Measurements from ENCODE around the gene PPIA.

PPIA gene

DNA sequence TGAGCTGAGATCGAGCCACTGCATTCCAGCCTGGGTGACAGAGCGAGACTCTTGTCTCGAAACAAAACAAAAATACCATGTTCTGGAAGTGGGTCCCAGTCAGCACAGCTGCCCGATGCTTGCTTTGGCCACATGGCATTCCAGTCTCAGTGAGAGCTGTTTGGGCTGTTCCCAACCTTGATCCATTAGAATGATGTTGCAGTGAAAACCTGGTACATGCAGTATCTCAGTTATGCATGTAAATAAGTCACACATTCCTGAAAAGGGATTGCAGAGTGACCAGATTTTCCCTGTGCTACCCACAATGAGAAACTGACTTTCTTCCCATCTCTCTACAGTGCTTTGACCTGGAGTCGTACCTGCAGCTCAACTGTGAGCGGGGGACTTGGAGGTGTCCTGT is 32.4 kb upstream of the PPIA start:
- H3K27ac ChIP-seq (ENCODE audit: low read length) = no peak overlapping the region
- no peaks in the 10 kb centered on the region for H3K27me3 ChIP-seq (ENCODE audit: control insufficient read depth in 1 of 2, insufficient read depth in 2 of 2, low read length in 2 of 2)
- no peaks in the 10 kb centered on the region for H3K9me3 ChIP-seq (ENCODE audit: control insufficient read depth in 2 of 2, low read length in 2 of 2)
- H3K4me3 ChIP-seq (ENCODE audit: low read length in 2 of 2) = no peak overlapping the region
- H3K9ac ChIP-seq (ENCODE audit: low read length in 2 of 2) = no peak overlapping the region
- peaks cover 43 to 60% of the 10 kb centered on the region in 2 donors for H3K36me3 ChIP-seq (ENCODE audit: control insufficient read depth in 2 of 2, insufficient read depth in 2 of 2, low read length in 2 of 2)
- H3K4me1 ChIP-seq (ENCODE audit: control insufficient read depth, insufficient read depth, low read length) = peaks cover 30% of the 10 kb centered on the region

DNA sequence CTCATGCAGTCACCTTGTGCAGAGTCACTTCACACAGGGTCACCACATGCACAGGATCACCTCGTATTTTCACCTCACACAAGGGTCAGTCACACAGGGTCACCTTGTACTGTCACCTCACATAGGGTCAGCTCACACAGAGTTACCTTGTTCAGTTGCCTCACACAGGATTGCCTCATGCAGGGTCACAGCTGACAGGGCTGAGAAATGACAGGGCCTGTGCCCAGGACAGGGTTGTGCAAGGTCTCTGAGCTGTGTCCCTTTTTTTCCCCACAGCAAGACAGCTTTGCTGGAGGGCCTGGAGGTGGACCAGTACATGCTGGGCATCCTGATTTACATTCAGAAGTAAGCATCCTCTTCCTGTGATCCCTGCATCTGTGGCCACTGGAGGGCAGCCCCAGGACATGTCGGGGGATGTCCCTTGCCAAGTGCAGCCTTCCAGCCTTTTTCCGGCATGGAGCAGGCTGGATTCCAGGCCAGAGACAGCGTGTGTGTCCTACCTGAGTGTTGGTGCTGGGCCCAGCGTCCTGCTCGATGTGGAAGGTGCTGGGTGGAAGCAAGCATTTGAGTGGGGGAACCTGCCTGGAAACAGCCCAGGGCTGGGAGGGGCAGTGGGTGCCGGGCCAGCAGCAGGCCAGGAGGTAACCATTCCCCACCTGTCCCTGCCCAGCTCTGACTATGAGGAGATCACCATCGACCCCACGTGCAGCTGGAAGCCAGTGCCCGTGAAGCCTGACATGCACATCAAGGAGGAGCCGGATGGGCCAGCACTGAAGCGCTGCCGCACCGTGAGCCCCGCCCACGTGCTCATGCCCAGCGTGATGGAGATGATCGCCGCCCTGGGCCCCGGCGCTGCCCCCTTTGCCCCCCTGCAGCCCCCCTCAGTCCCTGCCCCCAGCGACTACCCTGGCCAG is 31.6 kb upstream of the PPIA start:
- Histone ChIP-seq H3K9ac (ENCODE audit: low read length in 2 of 2) (no peak overlapping the region), H3K27ac (ENCODE audit: low read length) (no peak overlapping the region), H3K9me3 (ENCODE audit: control insufficient read depth in 2 of 2, low read length in 2 of 2) (no peaks in the 10 kb centered on the region), H3K4me3 (ENCODE audit: low read length in 2 of 2) (no peak overlapping the region), H3K4me1 (ENCODE audit: control insufficient read depth, insufficient read depth, low read length) (peaks cover 38% of the 10 kb centered on the region), H3K36me3 (ENCODE audit: control insufficient read depth in 2 of 2, insufficient read depth in 2 of 2, low read length in 2 of 2) (peaks cover 35 to 52% of the 10 kb centered on the region in 2 donors), H3K27me3 (ENCODE audit: control insufficient read depth in 1 of 2, insufficient read depth in 2 of 2, low read length in 2 of 2) (no peaks in the 10 kb centered on the region)

DNA sequence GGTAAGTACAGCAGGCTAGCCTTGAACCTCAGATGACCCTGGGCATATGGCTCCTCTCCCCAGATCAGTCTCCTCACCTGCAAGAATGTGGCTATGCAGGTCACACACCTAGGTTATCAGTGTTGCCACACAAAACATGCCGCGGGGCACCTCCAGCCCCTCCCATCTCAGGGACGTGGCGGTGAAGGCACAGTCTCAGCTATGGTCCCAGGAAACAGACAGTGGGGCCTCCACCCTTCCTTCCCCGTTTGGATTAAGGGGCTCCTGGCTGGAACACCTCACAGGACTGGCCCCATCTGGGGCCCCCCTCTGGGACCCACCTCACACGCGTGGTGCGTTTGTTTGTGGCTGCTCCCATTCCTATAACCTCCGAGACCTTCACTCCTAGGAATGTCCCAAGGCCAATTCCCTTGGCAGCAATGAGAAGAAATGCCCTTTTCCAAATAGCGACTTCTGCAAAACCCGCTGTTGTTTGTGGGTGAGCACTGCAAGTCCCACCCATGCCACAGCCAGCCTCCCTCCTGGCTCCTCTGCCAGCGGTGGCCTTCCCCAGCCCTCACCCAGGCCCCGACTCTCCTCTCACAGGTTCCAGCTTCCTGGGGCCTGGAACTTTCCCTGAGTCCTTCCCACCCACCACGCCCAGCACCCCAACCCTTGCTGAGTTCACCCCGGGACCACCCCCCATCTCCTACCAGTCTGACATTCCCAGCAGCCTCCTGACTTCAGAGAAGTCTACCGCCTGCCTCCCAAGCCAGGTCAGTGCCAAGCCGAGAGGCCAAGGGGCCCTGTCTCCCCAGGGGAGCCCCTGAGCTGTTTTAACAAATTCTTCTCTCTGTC is 30.7 kb upstream of the PPIA start:
- Histone ChIP-seq H3K36me3 (ENCODE audit: control insufficient read depth in 2 of 2, insufficient read depth in 2 of 2, low read length in 2 of 2) (peaks cover 35 to 48% of the 10 kb centered on the region in 2 donors), H3K4me1 (ENCODE audit: control insufficient read depth, insufficient read depth, low read length) (peaks cover 45% of the 10 kb centered on the region), H3K27ac (ENCODE audit: low read length) (no peak overlapping the region), H3K9me3 (ENCODE audit: control insufficient read depth in 2 of 2, low read length in 2 of 2) (no peaks in the 10 kb centered on the region), H3K27me3 (ENCODE audit: control insufficient read depth in 1 of 2, insufficient read depth in 2 of 2, low read length in 2 of 2) (no peaks in the 10 kb centered on the region), H3K9ac (ENCODE audit: low read length in 2 of 2) (no peak overlapping the region), H3K4me3 (ENCODE audit: low read length in 2 of 2) (no peak overlapping the region)

DNA sequence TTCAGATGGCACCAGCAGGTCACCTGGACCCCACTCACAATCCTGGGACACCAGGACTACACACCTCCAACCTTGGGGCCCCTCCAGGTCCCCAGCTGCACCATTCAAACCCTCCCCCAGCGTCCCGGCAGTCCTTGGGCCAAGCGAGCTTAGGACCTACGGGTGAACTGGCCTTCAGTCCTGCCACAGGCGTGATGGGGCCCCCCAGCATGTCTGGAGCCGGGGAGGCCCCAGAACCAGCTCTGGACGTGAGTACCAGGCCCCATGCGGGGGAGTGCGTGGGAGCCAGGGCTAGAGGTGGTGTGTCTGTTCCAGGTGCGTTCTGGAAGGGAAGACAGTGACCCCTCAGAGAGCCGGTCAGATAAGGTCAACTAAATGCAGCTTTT is 30.1 kb upstream of the PPIA start:
- Histone ChIP-seq H3K36me3 (ENCODE audit: control insufficient read depth in 2 of 2, insufficient read depth in 2 of 2, low read length in 2 of 2) (peaks cover 35 to 42% of the 10 kb centered on the region in 2 donors), H3K27me3 (ENCODE audit: control insufficient read depth in 1 of 2, insufficient read depth in 2 of 2, low read length in 2 of 2) (no peaks in the 10 kb centered on the region), H3K4me3 (ENCODE audit: low read length in 2 of 2) (no peak overlapping the region), H3K4me1 (ENCODE audit: control insufficient read depth, insufficient read depth, low read length) (peaks cover 45% of the 10 kb centered on the region), H3K9ac (ENCODE audit: low read length in 2 of 2) (no peak overlapping the region), H3K9me3 (ENCODE audit: control insufficient read depth in 2 of 2, low read length in 2 of 2) (no peaks in the 10 kb centered on the region), H3K27ac (ENCODE audit: low read length) (no peak overlapping the region)

DNA sequence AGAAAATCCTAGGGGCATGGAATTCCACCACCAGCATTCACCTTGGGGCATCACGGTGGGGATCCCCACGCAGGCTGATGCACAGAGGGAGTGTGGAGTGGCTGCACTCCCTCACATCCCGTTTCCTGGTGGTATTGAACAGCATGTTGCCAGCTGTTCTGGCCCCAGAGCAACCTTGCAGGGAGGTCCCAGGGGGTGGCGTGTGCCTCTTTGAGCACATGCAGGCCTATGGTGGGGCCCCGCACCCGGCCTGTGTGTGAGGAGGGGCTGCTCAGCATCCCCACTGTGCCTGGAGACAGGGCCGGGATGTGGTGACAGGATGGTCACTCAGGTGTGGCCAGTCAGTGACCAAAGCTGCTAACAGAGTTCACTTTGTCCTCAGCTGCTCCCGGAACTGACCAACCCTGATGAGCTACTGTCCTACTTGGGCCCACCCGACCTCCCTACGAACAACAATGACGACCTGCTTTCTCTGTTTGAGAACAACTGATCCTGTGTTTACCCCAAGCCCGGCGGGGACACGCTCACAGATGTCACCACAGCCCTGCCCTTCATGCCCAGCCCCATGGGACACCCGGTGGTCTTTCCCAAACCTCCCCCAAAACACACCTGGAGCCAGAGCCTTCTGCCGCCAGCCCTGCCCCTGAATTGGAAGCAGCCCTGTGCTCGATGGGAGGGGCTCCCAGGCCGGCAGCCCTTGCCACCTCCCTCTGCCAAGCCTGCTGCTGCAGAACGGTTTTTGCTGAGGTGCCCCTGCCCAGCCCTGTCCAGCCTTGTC is 29.2 kb upstream of the PPIA start:
- Histone ChIP-seq H3K9ac (ENCODE audit: low read length in 2 of 2) (no peak overlapping the region), H3K4me1 (ENCODE audit: control insufficient read depth, insufficient read depth, low read length) (peaks cover 41% of the 10 kb centered on the region), H3K9me3 (ENCODE audit: control insufficient read depth in 2 of 2, low read length in 2 of 2) (no peaks in the 10 kb centered on the region), H3K27me3 (ENCODE audit: control insufficient read depth in 1 of 2, insufficient read depth in 2 of 2, low read length in 2 of 2) (no peaks in the 10 kb centered on the region), H3K4me3 (ENCODE audit: low read length in 2 of 2) (no peak overlapping the region), H3K27ac (ENCODE audit: low read length) (peak overlapping the region; percentile 74), H3K36me3 (ENCODE audit: control insufficient read depth in 2 of 2, insufficient read depth in 2 of 2, low read length in 2 of 2) (peaks cover 35 to 38% of the 10 kb centered on the region in 2 donors)

DNA sequence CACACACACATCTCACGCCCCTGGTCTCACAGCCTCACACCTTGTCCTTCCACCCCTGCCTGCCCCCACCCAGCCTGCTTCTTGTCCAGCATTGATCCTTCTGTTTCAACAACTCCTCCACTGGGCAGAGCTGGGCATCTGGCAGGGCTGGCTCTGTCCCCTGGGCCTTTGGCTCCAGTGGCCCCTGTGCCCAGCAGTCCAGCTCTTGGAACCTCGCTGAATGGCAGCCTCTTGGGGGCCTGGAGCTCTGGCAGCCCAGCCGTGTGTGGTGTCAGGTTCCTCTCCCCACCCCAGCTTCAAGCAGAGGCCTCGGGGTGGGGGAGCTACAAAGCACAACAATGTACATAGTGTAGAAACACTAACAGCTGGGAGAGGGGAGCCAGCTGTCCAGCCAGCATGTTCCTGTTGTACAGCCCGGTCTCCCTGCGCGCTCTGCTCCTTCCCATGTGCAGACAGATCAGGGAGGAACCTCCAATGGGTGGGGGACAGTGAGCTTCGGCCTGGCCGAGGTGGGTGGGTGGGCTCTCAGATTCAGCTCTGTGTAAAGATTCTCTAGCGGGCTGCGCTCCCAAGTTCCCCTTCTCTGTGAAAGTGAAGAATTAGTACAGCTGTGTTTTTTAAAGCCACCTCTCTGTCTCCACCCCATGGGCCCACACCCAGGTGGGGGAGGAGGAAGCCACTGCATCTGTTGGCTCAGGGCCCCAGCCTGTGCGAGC is 28.4 kb upstream of the PPIA start:
- H3K4me1 ChIP-seq (ENCODE audit: control insufficient read depth, insufficient read depth, low read length) = peaks cover 36% of the 10 kb centered on the region
- H3K9me3 ChIP-seq (ENCODE audit: control insufficient read depth in 2 of 2, low read length in 2 of 2) = no peaks in the 10 kb centered on the region
- H3K36me3 ChIP-seq (ENCODE audit: control insufficient read depth in 2 of 2, insufficient read depth in 2 of 2, low read length in 2 of 2) = peaks cover 30 to 34% of the 10 kb centered on the region in 2 donors
- peak overlapping the region; percentile 74 for H3K27ac ChIP-seq (ENCODE audit: low read length)
- H3K27me3 ChIP-seq (ENCODE audit: control insufficient read depth in 1 of 2, insufficient read depth in 2 of 2, low read length in 2 of 2) = no peaks in the 10 kb centered on the region
- peak overlapping the region in 1 of 2 donors; percentile 44 for H3K4me3 ChIP-seq (ENCODE audit: low read length in 2 of 2)
- no peak overlapping the region for H3K9ac ChIP-seq (ENCODE audit: low read length in 2 of 2)

DNA sequence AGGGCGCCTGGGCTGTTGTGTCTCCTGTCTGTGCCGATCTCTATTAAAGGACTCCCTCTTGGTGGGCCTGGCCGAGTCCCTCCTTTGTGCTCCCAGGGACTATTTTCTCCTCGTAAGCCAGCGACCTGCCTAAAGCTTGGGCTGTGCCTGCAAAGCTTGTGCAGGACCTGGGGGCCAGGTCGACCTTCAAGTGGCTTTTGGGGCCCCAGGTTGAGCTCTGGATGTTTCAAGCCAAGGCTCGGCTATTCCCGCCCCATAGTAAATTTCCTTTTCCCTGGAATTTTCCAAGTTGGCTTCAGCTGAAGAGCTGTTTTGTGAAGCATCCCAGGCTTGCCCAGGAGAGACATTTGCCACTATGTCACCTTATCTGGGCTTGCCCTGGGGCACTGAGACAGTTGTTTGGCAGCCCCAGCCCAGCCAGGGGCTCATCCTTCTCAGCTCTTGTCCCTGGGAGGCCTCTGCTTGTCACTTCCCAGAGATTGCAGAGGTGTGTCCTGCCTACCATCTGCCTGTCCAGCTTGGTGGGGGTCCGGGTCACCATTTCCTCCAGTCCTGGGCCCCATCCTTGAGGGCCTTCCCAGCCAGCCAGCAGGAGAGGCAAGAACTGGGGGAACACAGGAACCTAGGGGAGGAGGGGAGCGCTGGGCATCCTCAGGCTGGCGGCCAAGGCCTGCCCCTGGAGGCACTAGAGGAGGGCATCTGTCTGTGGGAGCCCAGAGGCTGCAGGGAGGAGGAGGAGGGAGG is 27.7 kb upstream of the PPIA start:
- Histone ChIP-seq H3K9me3 (ENCODE audit: control insufficient read depth in 2 of 2, low read length in 2 of 2) (no peaks in the 10 kb centered on the region), H3K4me1 (ENCODE audit: control insufficient read depth, insufficient read depth, low read length) (peaks cover 36% of the 10 kb centered on the region), H3K27ac (ENCODE audit: low read length) (peak overlapping the region; percentile 74), H3K4me3 (ENCODE audit: low read length in 2 of 2) (peak overlapping the region in 1 of 2 donors; percentile 40), H3K27me3 (ENCODE audit: control insufficient read depth in 1 of 2, insufficient read depth in 2 of 2, low read length in 2 of 2) (no peaks in the 10 kb centered on the region), H3K9ac (ENCODE audit: low read length in 2 of 2) (no peak overlapping the region), H3K36me3 (ENCODE audit: control insufficient read depth in 2 of 2, insufficient read depth in 2 of 2, low read length in 2 of 2) (peaks cover 27% of the 10 kb centered on the region in 2 donors)

GRCh38 chr7:44769376-44769775 is 27.1 kb upstream of the PPIA start:
- Histone ChIP-seq H3K4me3 (ENCODE audit: low read length in 2 of 2) (peak overlapping the region in 1 of 2 donors; percentile 62), H3K27me3 (ENCODE audit: control insufficient read depth in 1 of 2, insufficient read depth in 2 of 2, low read length in 2 of 2) (no peaks in the 10 kb centered on the region), H3K9me3 (ENCODE audit: control insufficient read depth in 2 of 2, low read length in 2 of 2) (no peaks in the 10 kb centered on the region), H3K27ac (ENCODE audit: low read length) (peak overlapping the region; percentile 74), H3K9ac (ENCODE audit: low read length in 2 of 2) (no peak overlapping the region), H3K36me3 (ENCODE audit: control insufficient read depth in 2 of 2, insufficient read depth in 2 of 2, low read length in 2 of 2) (peaks cover 23% of the 10 kb centered on the region in 2 donors), H3K4me1 (ENCODE audit: control insufficient read depth, insufficient read depth, low read length) (peaks cover 36% of the 10 kb centered on the region)

DNA sequence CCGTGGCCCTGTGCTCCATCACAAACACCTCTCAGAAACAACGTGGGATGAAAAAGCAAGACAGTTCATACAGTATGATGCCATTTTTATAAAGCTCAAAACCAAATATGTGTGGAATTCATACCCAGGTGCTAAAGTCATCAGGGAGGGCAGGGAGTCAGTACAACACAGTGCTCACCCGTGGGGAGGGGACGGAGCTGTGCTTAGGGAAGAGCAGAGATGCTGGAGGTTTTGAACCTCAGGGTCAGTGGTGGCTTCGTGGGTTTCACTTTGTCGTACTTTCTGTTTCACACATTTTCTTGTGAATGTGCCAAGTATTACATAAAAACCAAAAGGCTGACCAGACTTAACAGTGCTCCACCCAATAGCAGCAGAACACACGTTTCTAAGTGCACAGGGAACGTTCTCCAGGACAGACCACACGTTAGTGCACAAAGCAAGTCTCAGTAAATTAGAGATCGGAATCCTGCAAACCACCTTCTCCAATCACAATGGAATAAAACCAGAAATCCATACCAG is 26.6 kb upstream of the PPIA start:
- H3K4me3 ChIP-seq (ENCODE audit: low read length in 2 of 2) = peak overlapping the region; percentile 38 to 62

More for the DNA sequence above, 26.6 kb upstream of the PPIA start:
- Histone ChIP-seq H3K27me3 (ENCODE audit: control insufficient read depth in 1 of 2, insufficient read depth in 2 of 2, low read length in 2 of 2) (no peaks in the 10 kb centered on the region), H3K4me1 (ENCODE audit: control insufficient read depth, insufficient read depth, low read length) (peaks cover 36% of the 10 kb centered on the region), H3K9ac (ENCODE audit: low read length in 2 of 2) (peak overlapping the region; percentile 2 to 26), H3K9me3 (ENCODE audit: control insufficient read depth in 2 of 2, low read length in 2 of 2) (no peaks in the 10 kb centered on the region), H3K36me3 (ENCODE audit: control insufficient read depth in 2 of 2, insufficient read depth in 2 of 2, low read length in 2 of 2) (peaks cover 18% of the 10 kb centered on the region in 2 donors), H3K27ac (ENCODE audit: low read length) (peak overlapping the region; percentile 74)
